Hepatic stellate cell (primary cell): ENCODE results near the gene RNF135.
A peak's percentile ranks its signal among the peaks of the same experiment; 100 is the strongest.
"Not testable (repeated sequence)": the region's sequence is repeated elsewhere in the genome, so short reads cannot be mapped to it uniquely, and the experiment has no call there.

Experiments used
- DNase-seq: peaks from one replicate; pipeline ENCODE4 v3.0.0; 2011; ENCODE audit warnings: low spot score

RNF135 gene, protein sequence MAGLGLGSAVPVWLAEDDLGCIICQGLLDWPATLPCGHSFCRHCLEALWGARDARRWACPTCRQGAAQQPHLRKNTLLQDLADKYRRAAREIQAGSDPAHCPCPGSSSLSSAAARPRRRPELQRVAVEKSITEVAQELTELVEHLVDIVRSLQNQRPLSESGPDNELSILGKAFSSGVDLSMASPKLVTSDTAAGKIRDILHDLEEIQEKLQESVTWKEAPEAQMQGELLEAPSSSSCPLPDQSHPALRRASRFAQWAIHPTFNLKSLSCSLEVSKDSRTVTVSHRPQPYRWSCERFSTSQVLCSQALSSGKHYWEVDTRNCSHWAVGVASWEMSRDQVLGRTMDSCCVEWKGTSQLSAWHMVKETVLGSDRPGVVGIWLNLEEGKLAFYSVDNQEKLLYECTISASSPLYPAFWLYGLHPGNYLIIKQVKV

DNA sequence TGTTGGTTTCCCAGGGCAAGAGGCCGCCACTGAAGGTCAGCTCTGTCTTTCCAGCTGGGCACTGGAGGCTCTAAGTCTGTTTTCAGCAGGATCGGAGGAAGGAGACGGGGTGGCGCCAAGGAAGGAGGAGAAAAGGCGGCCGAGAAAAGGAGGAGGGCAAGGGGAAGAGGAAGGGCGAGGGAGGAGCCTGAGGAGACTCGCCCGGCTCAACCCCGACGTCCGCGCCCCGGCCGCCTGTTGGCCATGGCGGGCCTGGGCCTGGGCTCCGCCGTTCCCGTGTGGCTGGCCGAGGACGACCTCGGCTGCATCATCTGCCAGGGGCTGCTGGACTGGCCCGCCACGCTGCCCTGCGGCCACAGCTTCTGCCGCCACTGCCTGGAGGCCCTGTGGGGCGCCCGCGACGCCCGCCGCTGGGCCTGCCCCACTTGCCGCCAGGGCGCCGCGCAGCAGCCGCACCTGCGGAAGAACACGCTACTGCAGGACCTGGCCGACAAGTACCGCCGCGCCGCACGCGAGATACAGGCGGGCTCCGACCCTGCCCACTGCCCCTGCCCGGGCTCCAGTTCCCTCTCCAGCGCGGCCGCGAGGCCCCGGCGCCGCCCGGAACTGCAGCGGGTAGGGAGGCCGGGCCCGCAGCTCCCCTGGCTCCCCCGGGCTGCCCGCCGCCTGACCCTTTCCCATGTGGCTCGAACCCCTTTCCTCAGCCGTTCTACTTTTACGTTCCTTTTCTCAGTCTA, at the start of gene RNF135:
Gene RNF135, plus strand, starts transcription at position 209 of the 737 bp plus-strand sequence. Its CDS starts 35 bp downstream, at position 244.
- peak; percentile 92 for DNase-seq

DNA sequence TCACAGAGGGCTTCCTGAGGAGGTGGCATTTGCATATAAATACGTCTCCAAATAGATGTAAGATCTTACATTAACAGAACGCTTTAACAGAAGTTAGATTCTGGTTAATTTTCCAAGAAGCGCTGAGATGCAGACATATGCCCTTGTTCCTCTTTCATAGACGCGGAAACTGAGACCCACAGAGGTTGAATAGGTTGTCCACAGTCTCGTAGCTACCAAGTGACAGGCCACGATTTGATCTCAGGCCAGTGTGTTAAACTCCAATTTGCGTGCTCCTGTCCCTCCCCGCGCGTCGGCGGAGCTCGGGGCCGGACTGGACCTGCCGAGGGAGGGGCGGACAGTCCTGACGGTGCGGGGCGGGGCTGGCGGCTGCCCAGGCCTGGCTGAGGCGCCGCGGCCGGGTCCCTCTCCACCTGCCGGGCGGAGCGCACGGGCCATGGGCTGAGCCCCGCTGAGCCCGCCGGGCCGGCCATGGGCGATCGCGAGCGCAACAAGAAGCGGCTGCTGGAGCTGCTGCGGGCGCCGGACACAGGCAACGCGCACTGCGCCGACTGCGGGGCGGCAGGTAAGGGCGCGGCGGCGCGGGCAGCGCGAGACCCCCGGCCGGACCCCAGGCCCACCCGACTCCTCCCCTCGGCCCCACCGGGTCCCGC, 49.2 kb upstream of the RNF135 start, which contains the start of gene ADAP2:
Gene ADAP2, plus strand, starts transcription at position 402 of the 653 bp plus-strand sequence. Its CDS starts 70 bp downstream, at position 472.
- peak; percentile 28 for DNase-seq

DNA sequence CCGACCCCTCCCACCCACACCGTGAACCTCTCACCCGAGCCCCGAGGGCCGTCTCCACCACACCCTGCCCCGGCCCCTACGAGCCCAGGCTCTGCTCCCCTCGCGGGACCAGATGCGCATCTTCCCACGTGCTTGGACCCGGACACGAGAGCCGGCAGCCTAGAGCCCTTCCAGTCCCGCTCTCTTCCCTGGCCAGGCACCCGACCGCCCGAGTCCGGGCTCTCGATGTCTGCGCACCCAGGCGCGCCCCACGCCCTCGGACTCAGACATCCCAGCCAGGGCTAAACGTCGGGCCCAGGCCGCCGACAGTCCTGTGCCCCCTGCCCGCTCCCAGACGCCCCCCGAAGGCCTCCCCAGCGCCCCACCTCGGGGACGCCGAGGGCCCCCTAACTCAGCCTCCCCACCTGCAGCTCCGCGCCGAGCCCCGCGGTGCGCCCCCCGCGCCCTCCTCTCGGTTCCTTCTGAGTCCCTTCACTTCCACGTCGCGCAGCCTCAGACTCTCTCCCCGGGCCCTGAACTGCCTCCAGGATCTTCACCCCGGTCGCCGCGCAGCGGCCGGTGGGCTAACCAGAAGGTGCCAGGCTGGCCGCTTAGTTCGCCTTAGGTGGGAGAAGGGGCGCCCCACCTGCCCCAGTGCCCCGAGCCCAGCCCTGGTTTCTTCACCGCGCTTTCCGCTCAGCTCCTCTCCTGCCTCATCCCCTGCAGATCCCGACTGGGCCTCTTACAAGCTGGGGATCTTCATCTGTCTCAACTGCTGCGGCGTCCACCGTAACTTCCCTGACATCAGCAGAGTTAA, 48.4 kb upstream of the RNF135 start:
- DNase-seq: peak; percentile 47

DNA sequence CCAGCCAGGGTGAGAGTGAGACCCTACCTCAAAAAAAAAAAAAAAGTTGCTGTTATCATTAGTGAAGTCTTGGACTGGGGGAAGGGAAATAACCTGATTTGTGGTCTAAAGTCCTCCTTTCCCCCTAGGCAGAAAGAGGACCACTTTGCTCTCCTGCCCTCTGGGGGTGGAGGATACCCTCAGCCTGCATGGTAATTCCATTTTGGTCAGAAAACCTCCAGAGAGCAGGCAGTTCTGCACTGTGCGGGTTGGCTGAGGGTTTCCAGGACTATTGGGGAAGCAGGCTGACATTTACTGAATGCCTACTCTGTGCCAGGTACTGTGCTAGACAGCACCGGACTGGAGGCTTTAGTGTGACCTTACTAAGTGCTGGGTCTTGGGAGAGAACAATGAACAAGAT, 46.5 kb upstream of the RNF135 start:
- no peak for DNase-seq

DNA sequence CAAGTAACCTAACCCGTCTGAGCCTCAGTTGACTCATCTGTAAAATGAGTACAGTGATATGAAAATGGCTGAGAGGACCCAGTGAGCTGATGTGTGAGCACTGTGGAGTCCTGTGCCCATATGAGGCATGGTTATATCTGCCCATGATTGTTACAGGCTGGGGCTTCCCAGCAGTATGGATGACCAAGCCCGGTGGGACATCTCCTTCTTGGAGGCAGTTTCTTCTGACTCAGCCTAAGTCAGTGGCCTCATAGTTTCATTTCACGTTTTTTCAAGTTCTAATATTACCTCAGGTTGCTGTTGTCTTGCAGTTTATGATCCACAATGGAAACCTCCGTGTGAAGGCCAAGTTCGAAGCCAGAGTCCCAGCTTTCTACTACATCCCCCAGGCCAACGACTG, 44.3 kb upstream of the RNF135 start:
- DNase-seq: no peak

DNA sequence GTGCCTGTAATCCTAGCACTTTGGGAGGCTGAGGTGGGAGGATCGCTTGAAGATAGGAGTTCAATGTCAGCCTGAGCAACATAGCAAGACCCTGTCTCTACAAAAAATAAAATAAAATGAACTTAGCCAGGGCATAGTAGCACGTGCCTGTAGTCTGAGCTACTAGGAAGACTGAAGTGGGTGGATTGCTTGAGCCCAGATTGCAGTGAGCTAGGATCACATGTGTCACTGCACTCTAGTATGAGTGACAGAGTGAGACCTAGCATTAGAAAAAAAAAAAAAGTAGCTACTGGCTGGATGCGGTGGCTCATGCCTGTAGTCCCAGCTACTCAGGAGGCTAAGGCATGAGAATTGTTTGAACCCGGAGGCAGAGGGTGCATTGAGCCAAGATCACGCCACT, 43.1 kb upstream of the RNF135 start:
- DNase-seq: no peak

DNA sequence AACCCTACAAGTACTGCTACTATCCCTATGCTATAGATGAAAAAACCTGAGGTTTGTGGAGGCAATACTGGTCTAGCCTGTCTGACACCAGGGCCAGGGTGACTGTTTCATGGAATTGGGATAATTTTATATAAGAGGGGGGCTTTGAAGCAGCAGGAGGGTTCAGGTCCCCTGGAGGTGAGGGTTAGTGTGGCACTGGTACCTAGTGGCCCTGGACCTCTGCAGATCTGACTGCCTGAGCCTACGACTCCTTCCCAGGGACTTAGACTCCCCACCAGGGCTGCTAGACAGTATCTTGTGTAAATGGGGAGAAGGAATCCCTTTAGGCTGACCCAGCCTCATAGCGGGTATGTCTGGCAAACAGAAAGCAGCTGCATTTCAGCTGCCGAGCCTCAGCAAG, 42.3 kb upstream of the RNF135 start:
- DNase-seq: no peak

DNA sequence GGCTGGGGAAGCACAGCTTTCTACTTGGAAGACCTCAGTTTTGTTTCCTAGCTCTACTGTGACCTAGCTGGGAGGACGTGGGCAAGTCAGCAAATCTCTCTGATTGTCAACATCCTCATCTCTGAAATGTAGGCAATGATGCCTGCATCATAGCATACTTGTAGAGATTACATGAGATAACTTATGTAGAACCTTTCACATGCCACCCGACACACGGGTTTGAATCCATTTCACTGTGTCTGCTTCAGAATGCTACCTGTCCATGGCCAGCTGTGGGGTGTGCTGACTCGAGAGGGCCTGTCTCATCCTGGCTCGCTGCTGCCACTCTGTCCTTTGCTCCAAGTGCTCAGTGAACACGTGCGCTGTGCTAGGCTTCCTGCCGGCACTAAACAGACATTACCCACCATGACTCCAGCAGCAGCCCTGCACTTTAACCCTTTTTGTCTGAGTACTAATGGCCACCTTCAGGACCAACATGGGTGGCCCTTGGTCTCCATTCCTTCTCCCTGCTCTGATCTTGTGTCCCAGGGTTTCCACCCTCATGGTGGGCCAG, 41.7 kb upstream of the RNF135 start:
- no peak for DNase-seq

DNA sequence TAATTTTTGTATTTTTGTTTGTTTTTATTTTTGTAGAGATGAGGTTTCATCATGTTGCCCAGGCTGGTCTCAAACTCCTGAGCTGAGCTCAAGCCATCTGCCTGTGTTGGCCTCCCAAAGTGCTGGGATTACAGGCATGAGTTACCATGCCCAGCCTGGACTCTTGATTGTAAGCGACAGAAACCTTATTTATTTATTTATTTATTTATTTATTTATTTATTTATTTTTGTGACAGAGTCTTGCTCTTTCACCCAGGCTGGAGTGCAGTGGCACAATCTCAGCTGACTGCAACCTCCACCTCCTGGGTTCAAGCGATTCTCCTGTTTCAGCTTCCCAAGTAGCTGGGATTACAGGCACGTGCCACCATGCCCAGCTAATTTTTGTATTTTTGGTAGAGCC, 41.0 kb upstream of the RNF135 start:
- not testable (repeated sequence) for DNase-seq

DNA sequence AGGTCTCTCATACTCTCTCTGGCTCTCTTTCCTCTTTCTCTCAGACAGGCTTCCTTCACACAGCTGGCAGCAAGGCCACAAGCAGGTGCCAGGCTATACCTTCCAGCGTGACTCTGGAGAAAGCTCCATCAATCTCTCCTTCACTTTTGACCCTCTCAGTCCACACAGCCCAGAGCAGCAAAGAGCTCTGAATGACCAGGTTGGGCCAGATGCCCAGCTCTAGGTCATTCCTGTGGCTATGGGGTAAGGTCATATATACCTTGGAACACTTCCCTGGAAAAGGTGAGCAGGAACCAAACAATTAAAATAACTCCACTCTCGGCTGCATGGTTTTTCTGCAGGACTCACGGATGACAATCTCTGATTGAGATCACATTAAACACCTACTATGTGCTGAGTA, 40.3 kb upstream of the RNF135 start:
- no peak for DNase-seq

DNA sequence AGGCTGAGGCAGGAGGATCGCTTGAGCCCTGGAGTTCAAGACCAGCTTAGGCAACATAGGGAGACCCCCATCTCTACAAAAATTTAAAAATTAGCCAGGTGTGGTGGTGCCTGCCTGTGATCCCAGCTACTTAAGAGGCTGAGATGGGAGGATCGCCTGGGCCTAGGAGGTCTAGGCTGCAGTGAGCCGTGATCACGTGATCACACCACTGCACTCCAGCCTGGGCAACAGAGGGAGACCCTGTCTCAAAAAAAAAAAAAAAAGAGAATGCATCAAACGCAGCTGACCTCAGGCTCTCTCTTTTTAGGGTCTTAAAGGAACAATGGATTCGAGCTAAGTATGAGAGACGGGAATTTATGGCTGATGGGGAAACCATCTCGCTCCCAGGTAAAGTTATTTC, 39.3 kb upstream of the RNF135 start:
- DNase-seq: not testable (repeated sequence)

DNA sequence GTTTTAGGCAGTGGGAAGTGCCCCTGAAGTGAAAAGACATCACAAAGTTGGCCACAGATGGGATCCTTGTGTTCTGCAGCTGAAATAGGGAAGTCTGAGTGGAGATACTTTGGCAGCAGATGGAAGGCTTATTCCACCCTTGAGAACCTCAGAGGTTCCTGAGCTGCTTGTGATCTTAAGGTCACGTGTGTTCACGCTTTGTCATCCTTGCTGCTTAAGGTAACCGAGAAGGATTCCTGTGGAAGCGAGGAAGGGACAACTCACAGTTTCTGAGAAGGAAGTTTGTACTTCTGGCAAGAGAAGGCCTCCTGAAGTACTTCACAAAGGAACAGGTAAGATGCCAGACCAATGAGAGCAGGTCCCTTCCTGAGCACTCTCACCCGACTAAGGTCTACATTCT, 36.9 kb upstream of the RNF135 start:
- no peak for DNase-seq

DNA sequence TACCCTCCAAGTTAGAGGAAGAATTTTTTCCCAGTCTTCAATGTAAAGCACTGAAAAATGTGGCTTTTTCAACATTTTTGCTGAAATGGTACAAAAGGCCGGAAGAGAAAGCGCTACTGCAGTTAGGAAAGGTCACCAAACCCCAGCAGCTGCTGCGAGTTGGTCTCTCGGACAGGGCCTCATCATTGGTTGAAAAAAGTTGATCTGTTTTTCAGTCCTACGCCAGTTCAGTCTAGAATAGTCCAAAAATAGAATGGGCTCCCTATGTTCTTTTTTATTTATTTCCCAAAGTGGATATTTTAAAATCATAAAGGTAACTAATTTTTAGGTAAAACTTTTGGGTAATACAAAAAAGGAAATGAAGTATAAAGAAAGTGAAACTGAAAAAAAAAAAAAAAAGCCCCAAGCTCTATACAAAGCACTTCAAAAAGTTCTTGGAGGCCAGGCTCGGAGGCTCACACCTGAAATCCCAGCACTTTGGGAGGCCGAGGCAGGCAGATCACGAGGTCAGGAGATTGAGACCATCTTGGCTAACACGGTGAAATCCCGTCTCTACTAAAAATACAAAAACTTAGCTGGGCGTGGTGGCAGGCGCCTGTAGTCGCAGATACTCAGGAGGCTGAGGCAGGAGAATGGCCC, 31.7 kb upstream of the RNF135 start:
- peak; percentile 37 for DNase-seq

DNA sequence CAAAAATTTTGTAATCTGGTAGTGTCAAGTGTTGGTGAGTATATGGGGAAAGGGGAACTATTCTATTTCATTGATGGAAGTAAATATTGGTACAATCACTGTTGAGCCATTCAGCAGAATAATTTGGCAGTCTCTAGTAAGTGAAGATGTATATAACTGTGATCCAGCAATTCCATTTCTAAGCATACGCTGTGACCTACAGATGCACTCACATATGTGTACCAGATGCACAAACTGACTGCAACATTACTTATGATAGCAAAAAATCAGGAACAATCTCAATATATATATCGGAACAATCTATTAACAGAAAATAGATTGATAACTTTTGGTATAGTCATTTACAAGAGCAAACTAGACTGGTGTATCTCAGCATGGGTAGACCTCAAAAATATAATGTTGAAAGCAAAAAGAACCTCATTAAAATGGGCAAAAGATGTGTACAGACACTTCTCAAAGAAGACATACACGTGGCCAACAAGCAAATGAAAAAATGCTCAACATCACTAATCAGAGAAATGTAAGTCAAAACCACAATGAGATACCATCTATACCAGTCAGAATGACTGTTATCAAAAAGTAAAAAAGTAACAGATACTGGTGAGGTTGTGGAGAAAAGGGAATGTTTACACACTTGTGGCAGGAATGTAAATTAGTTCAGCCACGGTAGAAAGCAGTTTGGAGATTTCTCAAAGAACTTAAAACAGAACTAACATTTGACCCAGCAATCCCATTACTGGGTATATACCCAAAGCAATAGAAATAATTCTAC, 28.3 kb upstream of the RNF135 start:
- DNase-seq: no peak

DNA sequence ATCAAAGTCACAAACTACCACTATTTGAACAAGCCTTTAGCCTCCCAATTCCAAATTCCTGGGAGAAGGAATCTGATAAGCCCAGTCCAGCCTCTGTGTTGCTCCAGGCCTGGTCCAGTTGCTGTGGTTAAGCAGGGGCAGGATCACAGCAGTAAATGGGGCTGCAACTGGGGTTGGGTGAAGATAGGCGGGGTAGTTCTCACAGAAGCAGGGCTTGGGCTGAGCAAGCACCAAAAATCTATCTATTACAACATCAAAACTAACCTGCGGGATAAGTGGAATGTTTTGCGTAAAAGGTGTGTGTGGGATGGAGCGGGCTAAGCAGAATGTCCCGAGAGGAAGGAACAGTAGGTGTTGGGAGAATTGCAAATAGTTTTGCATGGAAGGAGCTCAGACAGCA, 23.0 kb upstream of the RNF135 start:
- DNase-seq: no peak

DNA sequence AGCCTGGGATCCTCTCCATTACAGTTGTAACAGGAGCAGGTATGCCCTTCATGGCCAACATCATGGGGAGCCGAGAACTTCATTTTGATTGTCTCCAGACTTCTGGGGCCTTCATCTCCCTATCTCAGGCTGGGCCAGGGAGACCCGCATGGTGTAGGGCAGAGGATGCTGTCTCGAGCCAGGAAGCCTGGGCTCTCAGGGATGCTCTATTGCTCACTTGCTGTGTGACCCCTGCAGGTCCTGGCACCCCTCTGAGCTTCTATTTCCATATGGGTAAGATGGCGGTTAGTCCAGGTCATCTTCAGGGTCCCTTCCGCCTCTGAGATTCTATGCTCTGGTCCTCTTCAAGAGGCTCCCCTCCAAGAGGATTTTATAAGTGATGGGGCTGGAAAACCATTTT, 20.6 kb upstream of the RNF135 start:
- no peak for DNase-seq

DNA sequence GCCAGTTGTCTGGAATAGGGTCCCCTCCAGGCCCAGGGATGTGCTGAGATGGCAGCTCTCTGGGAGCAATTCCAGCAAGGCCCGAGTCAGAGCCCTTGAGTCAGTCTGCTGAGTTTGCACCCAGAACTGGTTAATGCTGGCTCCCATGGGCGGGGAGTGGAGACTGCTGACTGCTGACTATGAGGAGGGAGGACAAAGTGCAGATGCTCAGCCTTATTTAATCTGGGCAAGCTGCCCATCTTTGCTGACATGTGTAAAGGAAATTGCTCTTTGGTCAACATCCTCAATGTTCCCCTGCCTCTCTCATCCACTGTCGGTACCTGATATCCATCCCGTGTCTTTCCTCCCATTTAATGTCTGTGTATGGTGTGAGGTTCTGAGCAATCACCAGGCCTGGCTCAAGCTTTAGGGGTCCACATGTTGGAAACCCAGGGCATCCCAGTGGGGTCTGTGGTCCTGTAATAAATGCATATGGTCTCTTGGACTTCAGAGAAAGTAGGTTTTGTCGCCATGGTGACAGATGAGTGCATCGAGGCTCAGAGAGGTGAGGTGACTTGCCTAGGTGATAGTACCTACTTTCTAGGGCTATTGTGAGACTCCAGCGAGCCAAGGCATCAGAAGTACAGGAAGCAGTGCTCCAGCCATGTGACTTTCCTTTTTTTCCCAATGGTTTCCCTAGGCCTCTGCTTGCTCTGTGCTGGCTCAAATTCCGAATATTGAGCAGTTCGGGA, 20.0 kb upstream of the RNF135 start:
- peak; percentile 94 for DNase-seq

DNA sequence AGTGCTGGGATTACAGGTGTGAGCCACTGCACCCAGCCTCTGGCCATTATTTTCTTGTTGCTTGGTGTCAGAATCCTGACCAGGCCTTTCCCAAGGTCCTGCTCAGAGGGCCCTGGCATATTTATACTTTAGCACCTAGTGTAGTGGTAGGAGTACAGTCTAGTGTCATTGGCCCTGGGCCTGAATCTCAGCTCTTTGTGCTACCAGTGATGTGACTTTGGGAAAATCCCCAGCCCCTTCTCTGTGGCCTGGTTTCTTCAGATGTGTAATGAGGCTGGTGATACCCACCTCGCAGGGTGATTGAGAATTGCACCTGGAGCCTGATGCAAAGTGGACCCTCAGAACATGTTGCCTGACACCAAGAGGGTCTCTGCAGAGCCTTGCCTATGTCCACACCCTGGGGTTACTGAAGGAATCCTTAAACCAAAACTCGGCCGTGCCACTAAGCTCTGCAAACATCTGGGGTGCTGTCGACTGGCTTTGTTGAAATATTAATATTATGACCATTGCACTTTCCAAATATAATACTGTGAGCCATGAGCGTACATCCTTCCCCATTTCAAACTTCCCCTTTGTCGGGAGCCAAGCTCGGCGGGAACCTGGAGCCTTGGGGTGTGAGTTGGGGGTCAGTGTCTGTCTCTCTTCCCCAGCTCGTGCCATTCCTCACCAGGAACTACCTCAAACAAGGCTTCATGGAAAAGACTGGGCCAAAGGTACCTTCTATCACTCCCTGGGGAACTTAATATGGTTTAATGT, 18.0 kb upstream of the RNF135 start:
- no peak for DNase-seq
